Small intestine (tissue), 7 donors: Measurements from ENCODE around the gene KDM5A. TPM values are rescaled to one million over a fixed set of nuclear protein-coding genes. Genes with fewer than 3 reads are reported as not detected.

Source experiments
- DNase-seq, 2 donors: peaks; one replicate each; pipeline versions ENCODE4 v3.0.0 to v3.0.0-alpha.2; 2013
- FAIRE-seq: peaks from 2 replicates; lab custom pipeline; 2012; peaks lifted over from hg19 to GRCh38; lab: Jason Lieb, UNC
- H3K27ac ChIP-seq, 3 donors: one replicate each; pipeline ENCODE4 v1.5.1; 2013; ENCODE audit warnings: low read length in 2 of 3, mild to moderate bottlenecking in 2 of 3, control low read depth in 1 of 3, inconsistent platforms in 1 of 3, low read depth in 1 of 3, moderate library complexity in 1 of 3
- H3K27me3 ChIP-seq, 3 donors: one replicate each; pipeline ENCODE4 v1.6.1; 2013; ENCODE audit warnings: low read length in 3 of 3, inconsistent platforms in 1 of 3; ENCODE audit not compliant: control insufficient read depth in 3 of 3, insufficient read depth in 3 of 3
- H3K36me3 ChIP-seq, 3 donors: one replicate each; pipeline ENCODE4 v1.6.1; 2013; ENCODE audit warnings: low read length in 3 of 3, inconsistent platforms in 1 of 3, low read depth in 1 of 3, mild to moderate bottlenecking in 1 of 3, moderate library complexity in 1 of 3; ENCODE audit not compliant: control insufficient read depth in 3 of 3, insufficient read depth in 2 of 3
- H3K4me1 ChIP-seq, 3 donors: one replicate each; pipeline ENCODE4 v1.6.1; 2013; ENCODE audit warnings: low read length in 2 of 3, inconsistent platforms in 1 of 3, low read depth in 1 of 3, mild to moderate bottlenecking in 1 of 3, moderate library complexity in 1 of 3; ENCODE audit not compliant: control insufficient read depth in 3 of 3, insufficient read depth in 2 of 3
- H3K4me3 ChIP-seq, 3 donors: one replicate each; pipeline ENCODE4 v1.5.1; 2013; ENCODE audit warnings: low read length in 3 of 3, control low read depth in 1 of 3, inconsistent platforms in 1 of 3, low read depth in 1 of 3, mild to moderate bottlenecking in 1 of 3, moderate library complexity in 1 of 3
- H3K9me3 ChIP-seq, 2 donors: one replicate each; pipeline ENCODE4 v1.6.1; 2013; ENCODE audit warnings: low read depth in 1 of 2, low read length in 1 of 2; ENCODE audit not compliant: control insufficient read depth in 2 of 2, insufficient read depth in 1 of 2
- WGBS, 3 donors: extraction: QIAGEN DNeasy Blood & Tissue Kit; methylation state at CpG; one replicate each; pipeline ENCODE4 v1.1.7; 2013; 5-methylcytosine and 5-hydroxymethylcytosine counted together
- polyA plus RNA-seq, 4 donors: library from polyadenylated mRNA; stranded (reverse) in 3 of 4; unstranded in 1 of 4; fragments of 200-250 nt in 3 of 4; fragments of 120-200 nt in 1 of 4; gene quantifications; one replicate each; pipeline versions ENCODE4 v1.2.1 to v1.2.3, GENCODE V29; 2013
- donor health status: healthy with polysubstance abuse.
- donor health status: control.
- donor health status: control.
- donor health status: Bipolar disorder and iron deficiency.
- donor health status: healthy.

Gene KDM5A
- polyA plus RNA-seq, 4 donors: 4.1 to 26.9 (median 8.0) TPM

- Histone ChIP-seq H3K27me3 (peaks cover 0 to 3% (median 2%) of the 10 kb centered on the region in 3 donors), H3K27ac (no peak overlapping the region), H3K9me3 (peaks cover 4 to 28% of the 10 kb centered on the region in 2 donors), H3K4me1 (peaks cover 0 to 13% (median 0%) of the 10 kb centered on the region in 3 donors), H3K4me3 (no peak overlapping the region), H3K36me3 (no peaks in the 10 kb centered on the region)
- DNase-seq (no peak), FAIRE-seq (no peak)
- 75 to 82% (median 76%) methylated on average over 7 of the region's 7 CpGs for WGBS, 3 donors
These were observed 155.1 kb downstream of the KDM5A start for GRCh38 chr12:234019-234418.

DNA sequence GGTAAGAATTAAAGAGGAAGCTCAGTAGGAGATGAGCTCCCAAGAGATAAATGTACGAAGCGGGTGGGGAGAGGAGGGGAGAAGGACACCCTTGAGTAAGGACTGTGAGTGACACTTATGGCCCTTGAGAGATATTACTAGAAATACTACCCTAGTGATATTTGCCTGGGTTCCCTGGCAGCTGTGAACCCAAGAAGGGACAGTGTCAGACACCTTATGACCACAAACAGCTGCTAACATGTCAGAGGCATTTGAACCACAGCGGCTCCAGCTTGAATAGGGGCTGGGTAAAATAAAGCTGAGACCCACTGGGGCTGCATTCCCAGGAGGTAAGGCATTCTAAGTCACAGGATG, 155.5 kb downstream of the KDM5A start:
- H3K27me3 ChIP-seq: peaks cover 0 to 3% (median 2%) of the 10 kb centered on the region in 3 donors
- FAIRE-seq: no peak
- H3K4me3 ChIP-seq: no peak overlapping the region
- H3K4me1 ChIP-seq: peaks cover 0 to 13% (median 0%) of the 10 kb centered on the region in 3 donors
- H3K27ac ChIP-seq: no peak overlapping the region
- DNase-seq: no peak
- no peaks in the 10 kb centered on the region for H3K36me3 ChIP-seq
- peaks cover 4 to 26% of the 10 kb centered on the region in 2 donors for H3K9me3 ChIP-seq
- WGBS, 3 donors: 80 to 93% (median 82%) methylated on average over 3 of the region's 3 CpGs

GRCh38 chr12:232731-233614, 156.1 kb downstream of the KDM5A start:
- no peak for DNase-seq
- Histone ChIP-seq H3K27ac (no peak overlapping the region), H3K4me1 (peaks cover 0 to 12% (median 0%) of the 10 kb centered on the region in 3 donors), H3K36me3 (no peaks in the 10 kb centered on the region), H3K27me3 (peaks cover 0 to 5% (median 2%) of the 10 kb centered on the region in 3 donors), H3K4me3 (no peak overlapping the region), H3K9me3 (peaks cover 4 to 26% of the 10 kb centered on the region in 2 donors)
- 53 to 79% (median 69%) methylated on average over 19 of the region's 19 CpGs for WGBS, 3 donors
- FAIRE-seq: no peak

GRCh38 chr12:230925-231671, 158.0 kb downstream of the KDM5A start:
- Histone ChIP-seq H3K36me3 (no peaks in the 10 kb centered on the region), H3K4me3 (no peak overlapping the region), H3K27me3 (peaks cover 0 to 6% (median 2%) of the 10 kb centered on the region in 3 donors), H3K9me3 (peaks cover 4 to 8% of the 10 kb centered on the region in 2 donors), H3K4me1 (no peaks in the 10 kb centered on the region), H3K27ac (no peak overlapping the region)
- WGBS, 3 donors: 65 to 71% (median 67%) methylated on average over 14 of the region's 14 CpGs
- FAIRE-seq: no peak
- no peak for DNase-seq

Other genes starting within 250 kb of the KDM5A start
- gene SLC6A12, start 175.2 kb downstream of the KDM5A start, polyA plus RNA-seq: 1 to 10 TPM in 2 of 4 donors, under 1 TPM in 2; 0.06 to 9.4 (median 1.7) TPM
- 10 to 100 TPM in 2 of 4 donors, under 1 TPM in 2; 0.24 to 18.6 (median 5.8) TPM for gene SLC6A13, start 126.5 kb downstream of the KDM5A start, polyA plus RNA-seq
- gene CCDC77, start 12.3 kb upstream of the KDM5A start, polyA plus RNA-seq: 10 to 100 TPM in 1 of 4 donors, 1 to 10 TPM in 3; 3.2 to 10.9 (median 4.3) TPM
- 1 to 10 TPM in 2 of 4 donors, under 1 TPM in 1, not detected in 1; 0.45 to 6.6 (median 2.9) TPM for gene B4GALNT3, start 70.6 kb upstream of the KDM5A start, polyA plus RNA-seq